ENCODE measurements around the gene MYL6. TPM values are rescaled to one million over a fixed set of nuclear protein-coding genes. Genes with fewer than 3 reads are reported as not detected.
A peak's percentile ranks its signal among the peaks of the same experiment; 100 is the strongest.
"Not testable (repeated sequence)": the region's sequence is repeated elsewhere in the genome, so short reads cannot be mapped to it uniquely, and the experiment has no call there.

Gene MYL6
- total RNA-seq (1,000 to 10,000 TPM in 1 of 2 donors, 100 to 1,000 TPM in 1; 887 to 2,396 TPM), polyA plus RNA-seq (ENCODE audit: insufficient read length in 2 of 2) (1,000 to 10,000 TPM; 1,367 to 1,524 TPM)
- long read RNA-seq, donor 1, transcript MYL6-218 (7 exons, 901 nt) = major isoform, 315 of 1,030 reads
- long read RNA-seq, donor 1, transcript MYL6-207 (6 exons, 655 nt) = minor isoform, 233 of 1,030 reads
- long read RNA-seq, donor 1, transcript MYL6-212 (4 exons, 582 nt) = minor isoform, 29 of 1,030 reads
- long read RNA-seq, donor 1, transcript MYL6-219 (5 exons, 1,438 nt) = minor isoform, 14 of 1,030 reads
- long read RNA-seq, donor 1, partial matches to known transcripts = 364 of 1,030 reads
- long read RNA-seq, donor 1, other reads (novel, unspliced or antisense) = 64 of 1,030 reads
- long read RNA-seq, donor 2, transcript MYL6-212 (4 exons, 582 nt) = minor isoform, 19 of 304 reads
- long read RNA-seq, donor 2, transcript MYL6-218 (7 exons, 901 nt) = minor isoform, 81 of 304 reads
- long read RNA-seq, donor 2, transcript MYL6-219 (5 exons, 1,438 nt) = minor isoform, 5 of 304 reads
- long read RNA-seq, donor 2, transcript MYL6-207 (6 exons, 655 nt) = major isoform, 101 of 304 reads
- long read RNA-seq, donor 2, partial matches to known transcripts = 66 of 304 reads
- long read RNA-seq, donor 2, other reads (novel, unspliced or antisense) = 25 of 304 reads
- long read RNA-seq, donor 3, transcript MYL6-218 (7 exons, 901 nt) = major isoform, 104 of 410 reads
- long read RNA-seq, donor 3, transcript MYL6-212 (4 exons, 582 nt) = minor isoform, 14 of 410 reads
- long read RNA-seq, donor 3, transcript MYL6-207 (6 exons, 655 nt) = minor isoform, 97 of 410 reads
- long read RNA-seq, donor 3, transcript MYL6-219 (5 exons, 1,438 nt) = minor isoform, 13 of 410 reads
- long read RNA-seq, donor 3, partial matches to known transcripts = 149 of 410 reads
- long read RNA-seq, donor 3, other reads (novel, unspliced or antisense) = 28 of 410 reads
- long read RNA-seq, donor 4, transcript MYL6-212 (4 exons, 582 nt) = minor isoform, 96 of 2,922 reads
- long read RNA-seq, donor 4, transcript MYL6-218 (7 exons, 901 nt) = major isoform, 782 of 2,922 reads
- long read RNA-seq, donor 4, transcript MYL6-219 (5 exons, 1,438 nt) = minor isoform, 28 of 2,922 reads
- long read RNA-seq, donor 4, transcript MYL6-207 (6 exons, 655 nt) = minor isoform, 627 of 2,922 reads
- long read RNA-seq, donor 4, partial matches to known transcripts = 1,129 of 2,922 reads
- long read RNA-seq, donor 4, other reads (novel, unspliced or antisense) = 217 of 2,922 reads

GRCh38 chr12:56158029-56158925 lies at the start of gene MYL6:
Gene MYL6, plus strand, starts transcription at chr12:56158359. Its CDS starts 43 bp downstream, at chr12:56158402.
- WGBS (ENCODE audit: insufficient coverage) = under 1% methylated on average over 17 of the region's 30 CpGs
- H3K27ac ChIP-seq (ENCODE audit: low read depth, low read length) = peak within 1 kb of the TSS; percentile 99
- H3K4me3 ChIP-seq (ENCODE audit: low read depth, low read length) = peak within 1 kb of the TSS; percentile 100
- peaks cover 57% of the 10 kb centered on the region for H3K36me3 ChIP-seq (ENCODE audit: control insufficient read depth, insufficient read depth, low read length)
- peak; percentile 91 to 99 (median 97) for DNase-seq (ENCODE audit: low read depth in 4 of 6, low spot score in 6 of 6)
- no peaks in the 10 kb centered on the region for H3K27me3 ChIP-seq (ENCODE audit: control insufficient read depth, insufficient read depth, low read length)
- peaks cover 54% of the 10 kb centered on the region for H3K4me1 ChIP-seq (ENCODE audit: control insufficient read depth, insufficient read depth, low read length)
- H3K9me3 ChIP-seq (ENCODE audit: control insufficient read depth, insufficient read depth, low read length) = no peaks in the 10 kb centered on the region

GRCh38 chr12:56110571-56110970 lies 47.6 kb upstream of the MYL6 start:
- DNase-seq (ENCODE audit: low read depth in 4 of 6, low spot score in 6 of 6) = no peak
- Histone ChIP-seq H3K36me3 (ENCODE audit: control insufficient read depth, insufficient read depth, low read length) (peaks cover 49% of the 10 kb centered on the region), H3K4me1 (ENCODE audit: control insufficient read depth, insufficient read depth, low read length) (peaks cover 4% of the 10 kb centered on the region), H3K27ac (ENCODE audit: low read depth, low read length) (no peak overlapping the region), H3K27me3 (ENCODE audit: control insufficient read depth, insufficient read depth, low read length) (no peaks in the 10 kb centered on the region), H3K9me3 (ENCODE audit: control insufficient read depth, insufficient read depth, low read length) (no peaks in the 10 kb centered on the region), H3K4me3 (ENCODE audit: low read depth, low read length) (no peak overlapping the region)
- 80% methylated on average over 2 of the region's 5 CpGs for WGBS (ENCODE audit: insufficient coverage)

GRCh38 chr12:56114084-56114483 lies 44.1 kb upstream of the MYL6 start:
- Histone ChIP-seq H3K27me3 (ENCODE audit: control insufficient read depth, insufficient read depth, low read length) (no peaks in the 10 kb centered on the region), H3K36me3 (ENCODE audit: control insufficient read depth, insufficient read depth, low read length) (peaks cover 34% of the 10 kb centered on the region), H3K27ac (ENCODE audit: low read depth, low read length) (no peak overlapping the region), H3K4me1 (ENCODE audit: control insufficient read depth, insufficient read depth, low read length) (peaks cover 16% of the 10 kb centered on the region), H3K4me3 (ENCODE audit: low read depth, low read length) (no peak overlapping the region), H3K9me3 (ENCODE audit: control insufficient read depth, insufficient read depth, low read length) (no peaks in the 10 kb centered on the region)
- no CpG with 5 or more reads among the region's 1 CpG for WGBS (ENCODE audit: insufficient coverage)
- DNase-seq (ENCODE audit: low read depth in 4 of 6, low spot score in 6 of 6) = no peak

GRCh38 chr12:56115329-56115728 lies 42.8 kb upstream of the MYL6 start:
- DNase-seq (ENCODE audit: low read depth in 4 of 6, low spot score in 6 of 6) = peak in 2 of 6 donors; percentile 30 to 36
- H3K4me1 ChIP-seq (ENCODE audit: control insufficient read depth, insufficient read depth, low read length) = peaks cover 20% of the 10 kb centered on the region
- 24% methylated on average over 3 of the region's 10 CpGs for WGBS (ENCODE audit: insufficient coverage)
- H3K36me3 ChIP-seq (ENCODE audit: control insufficient read depth, insufficient read depth, low read length) = peaks cover 27% of the 10 kb centered on the region
- H3K27me3 ChIP-seq (ENCODE audit: control insufficient read depth, insufficient read depth, low read length) = no peaks in the 10 kb centered on the region
- peak overlapping the region; percentile 98 for H3K27ac ChIP-seq (ENCODE audit: low read depth, low read length)
- peak overlapping the region; percentile 100 for H3K4me3 ChIP-seq (ENCODE audit: low read depth, low read length)
- H3K9me3 ChIP-seq (ENCODE audit: control insufficient read depth, insufficient read depth, low read length) = no peaks in the 10 kb centered on the region

GRCh38 chr12:56116267-56117081 lies 41.7 kb upstream of the MYL6 start, which contains the start of gene RPL41:
Gene RPL41, plus strand, starts transcription at chr12:56116633.
- peaks cover 28% of the 10 kb centered on the region for H3K36me3 ChIP-seq (ENCODE audit: control insufficient read depth, insufficient read depth, low read length)
- DNase-seq (ENCODE audit: low read depth in 4 of 6, low spot score in 6 of 6) = peak; percentile 95 to 100 (median 98)
- H3K27ac ChIP-seq (ENCODE audit: low read depth, low read length) = peak within 1 kb of the TSS; percentile 98
- 0% methylated on average over 22 of the region's 34 CpGs for WGBS (ENCODE audit: insufficient coverage)
- H3K27me3 ChIP-seq (ENCODE audit: control insufficient read depth, insufficient read depth, low read length) = no peaks in the 10 kb centered on the region
- H3K4me1 ChIP-seq (ENCODE audit: control insufficient read depth, insufficient read depth, low read length) = peaks cover 20% of the 10 kb centered on the region
- H3K9me3 ChIP-seq (ENCODE audit: control insufficient read depth, insufficient read depth, low read length) = no peaks in the 10 kb centered on the region
- H3K4me3 ChIP-seq (ENCODE audit: low read depth, low read length) = peak within 1 kb of the TSS; percentile 100

GRCh38 chr12:56117082-56117706 lies 41.0 kb upstream of the MYL6 start:
- not testable (repeated sequence) for H3K27me3 ChIP-seq (ENCODE audit: control insufficient read depth, insufficient read depth, low read length); DNase-seq (ENCODE audit: low read depth in 4 of 6, low spot score in 6 of 6); H3K9me3 ChIP-seq (ENCODE audit: control insufficient read depth, insufficient read depth, low read length)
- H3K36me3 ChIP-seq (ENCODE audit: control insufficient read depth, insufficient read depth, low read length) = peaks cover 28% of the 10 kb centered on the region
- 0% methylated on average over 1 of the region's 16 CpGs for WGBS (ENCODE audit: insufficient coverage)
- peak overlapping the region; percentile 100 for H3K4me3 ChIP-seq (ENCODE audit: low read depth, low read length)
- peak overlapping the region; percentile 98 for H3K27ac ChIP-seq (ENCODE audit: low read depth, low read length)
- peaks cover 20% of the 10 kb centered on the region for H3K4me1 ChIP-seq (ENCODE audit: control insufficient read depth, insufficient read depth, low read length)

GRCh38 chr12:56117778-56118687 lies 40.1 kb upstream of the MYL6 start, which contains the start of gene ZC3H10:
Gene ZC3H10, plus strand, starts transcription at chr12:56118266. Its CDS starts 2,297 bp downstream, at chr12:56120563.
- peak; percentile 90 to 99 (median 96) for DNase-seq (ENCODE audit: low read depth in 4 of 6, low spot score in 6 of 6)
- Histone ChIP-seq H3K4me1 (ENCODE audit: control insufficient read depth, insufficient read depth, low read length) (peaks cover 20% of the 10 kb centered on the region), H3K4me3 (ENCODE audit: low read depth, low read length) (peak within 1 kb of the TSS; percentile 100), H3K27me3 (ENCODE audit: control insufficient read depth, insufficient read depth, low read length) (no peaks in the 10 kb centered on the region), H3K27ac (ENCODE audit: low read depth, low read length) (peak within 1 kb of the TSS; percentile 98), H3K36me3 (ENCODE audit: control insufficient read depth, insufficient read depth, low read length) (peaks cover 22% of the 10 kb centered on the region), H3K9me3 (ENCODE audit: control insufficient read depth, insufficient read depth, low read length) (no peaks in the 10 kb centered on the region)
- 0% methylated on average over 58 of the region's 61 CpGs for WGBS (ENCODE audit: insufficient coverage)

All from spinal cord (tissue), 10 donors.